Ishikawa (cell line): Measurements from ENCODE around the gene CORO2B.

Source experiments
- CEBPB ChIP-seq: IDR thresholded peaks from 2 replicates; pipeline ENCODE4 v1.6.1; 2012
- CREB1 ChIP-seq: IDR thresholded peaks from 2 replicates; pipeline ENCODE4 v1.6.1; 2012; ENCODE audit warnings: low read depth
- EGR1 ChIP-seq: IDR thresholded peaks from 2 replicates; pipeline ENCODE4 v1.6.1; 2012
- EP300 ChIP-seq: IDR thresholded peaks from 2 replicates; pipeline ENCODE4 v1.6.1; 2012; ENCODE audit warnings: borderline replicate concordance
- FOXM1 ChIP-seq: IDR thresholded peaks from 2 replicates; pipeline ENCODE4 v1.6.1; 2012; ENCODE audit warnings: low read depth, borderline replicate concordance
- NFIC ChIP-seq: IDR thresholded peaks from 2 replicates; pipeline ENCODE4 v1.6.1; 2012
- RAD21 ChIP-seq: IDR thresholded peaks from 2 replicates; pipeline ENCODE4 v1.6.1; 2012; ENCODE audit warnings: low read depth
- TAF1 ChIP-seq: IDR thresholded peaks from 2 replicates; pipeline ENCODE4 v1.6.1; 2012; ENCODE audit warnings: low read depth, mild to moderate bottlenecking
- TCF12 ChIP-seq: IDR thresholded peaks from 2 replicates; pipeline ENCODE4 v1.6.1; 2012; ENCODE audit warnings: low read depth
- TEAD4 ChIP-seq: IDR thresholded peaks from 2 replicates; pipeline ENCODE4 v1.6.1; 2012
- YY1 ChIP-seq: IDR thresholded peaks from 2 replicates; pipeline ENCODE4 v1.6.1; 2012; ENCODE audit warnings: low read depth
- ZBTB7A ChIP-seq: IDR thresholded peaks from 2 replicates; pipeline ENCODE4 v1.6.1; 2012; ENCODE audit warnings: low read depth
- TF ChIP-seq, protein P1 (sequence below): IDR thresholded peaks from 2 replicates; pipeline ENCODE4 v1.6.1; 2012
- TF ChIP-seq, protein P2 (sequence below): IDR thresholded peaks from 2 replicates; pipeline ENCODE4 v1.6.1; 2012; ENCODE audit warnings: low read depth, mild to moderate bottlenecking
- TF ChIP-seq, protein P3 (sequence below): IDR thresholded peaks from 2 replicates; pipeline ENCODE4 v1.6.1; 2012

The CORO2B gene

DNA sequence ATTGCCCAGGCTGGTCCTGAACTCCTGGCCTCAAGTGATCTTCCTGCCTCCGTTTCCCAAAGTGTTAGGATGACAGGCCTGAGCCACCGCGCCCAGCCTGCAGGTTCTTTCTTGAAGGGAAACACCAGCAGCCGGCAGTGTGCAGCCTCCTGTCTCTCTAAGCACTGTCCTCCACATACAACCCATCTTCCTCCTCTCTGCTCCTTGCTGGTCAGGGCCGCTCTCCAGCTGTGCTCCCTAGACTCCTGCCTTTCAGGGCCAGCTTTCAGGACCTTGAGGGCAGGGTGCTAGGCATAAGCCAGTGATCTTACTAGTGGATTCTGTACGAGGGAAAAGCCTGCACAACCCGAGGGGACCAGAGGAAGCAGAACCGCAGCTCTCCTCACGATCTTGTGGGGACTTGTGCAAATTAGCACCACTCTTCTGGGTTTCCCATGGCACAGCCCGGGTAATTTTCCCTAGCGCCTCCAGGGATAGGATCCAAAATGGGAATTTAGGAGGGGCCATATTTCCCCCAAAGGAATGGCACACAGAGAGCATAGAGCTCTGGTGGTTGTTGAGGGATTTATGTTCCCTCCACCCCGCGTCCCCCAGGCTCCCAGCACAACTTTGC, 18.2 kb upstream of the CORO2B start:
- TF ChIP-seq, protein P1, sequence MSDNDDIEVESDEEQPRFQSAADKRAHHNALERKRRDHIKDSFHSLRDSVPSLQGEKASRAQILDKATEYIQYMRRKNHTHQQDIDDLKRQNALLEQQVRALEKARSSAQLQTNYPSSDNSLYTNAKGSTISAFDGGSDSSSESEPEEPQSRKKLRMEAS, result no peak
- TF ChIP-seq EGR1, result no peak
- TF ChIP-seq RAD21, result no peak
- no peak for TF ChIP-seq TCF12
- TF ChIP-seq CEBPB, result no peak
- no peak for TF ChIP-seq EP300
- TF ChIP-seq FOXM1, result no peak
- TF ChIP-seq YY1, result no peak
- TF ChIP-seq TEAD4, result no peak
- no peak for TF ChIP-seq ZBTB7A
- TF ChIP-seq NFIC, result no peak

DNA sequence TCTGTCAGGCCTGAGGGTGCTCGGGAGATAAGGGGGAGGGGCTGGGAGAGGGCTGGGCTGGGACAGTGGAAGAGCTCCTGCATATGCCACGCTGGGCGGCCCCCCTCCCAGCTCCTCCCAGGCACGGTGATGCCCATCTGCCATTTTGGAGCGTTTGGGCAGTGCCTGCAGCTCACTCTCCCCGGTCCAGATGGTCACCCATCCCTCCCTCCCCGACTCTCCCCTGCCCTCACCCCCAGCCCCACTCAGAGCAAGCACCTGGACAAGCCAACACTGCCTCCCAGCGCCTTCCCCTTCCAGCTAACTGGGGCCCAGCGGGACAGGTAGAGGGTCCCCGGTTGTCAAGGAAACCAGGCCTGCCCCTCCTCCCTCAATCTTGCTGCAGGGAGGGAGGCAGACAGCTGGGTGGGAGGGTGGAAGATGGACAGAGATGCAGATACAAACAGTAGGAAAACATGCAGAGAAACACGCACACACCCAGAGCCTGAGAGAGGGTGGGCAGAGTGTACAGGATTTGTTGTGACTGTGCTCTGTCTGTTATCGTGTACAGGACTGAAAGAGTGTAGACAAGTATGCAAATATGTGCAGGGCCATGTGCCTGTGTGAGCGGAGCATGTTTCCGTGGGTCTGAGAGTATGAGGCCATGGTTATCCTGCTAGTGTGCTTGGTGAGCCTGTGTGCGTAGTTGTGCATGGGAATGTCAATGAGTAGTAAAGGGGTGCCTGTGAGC, 17.5 kb upstream of the CORO2B start:
- no peak for TF ChIP-seq TEAD4
- no peak for TF ChIP-seq TCF12
- TF ChIP-seq YY1, result no peak
- no peak for TF ChIP-seq EGR1
- TF ChIP-seq, protein P2, sequence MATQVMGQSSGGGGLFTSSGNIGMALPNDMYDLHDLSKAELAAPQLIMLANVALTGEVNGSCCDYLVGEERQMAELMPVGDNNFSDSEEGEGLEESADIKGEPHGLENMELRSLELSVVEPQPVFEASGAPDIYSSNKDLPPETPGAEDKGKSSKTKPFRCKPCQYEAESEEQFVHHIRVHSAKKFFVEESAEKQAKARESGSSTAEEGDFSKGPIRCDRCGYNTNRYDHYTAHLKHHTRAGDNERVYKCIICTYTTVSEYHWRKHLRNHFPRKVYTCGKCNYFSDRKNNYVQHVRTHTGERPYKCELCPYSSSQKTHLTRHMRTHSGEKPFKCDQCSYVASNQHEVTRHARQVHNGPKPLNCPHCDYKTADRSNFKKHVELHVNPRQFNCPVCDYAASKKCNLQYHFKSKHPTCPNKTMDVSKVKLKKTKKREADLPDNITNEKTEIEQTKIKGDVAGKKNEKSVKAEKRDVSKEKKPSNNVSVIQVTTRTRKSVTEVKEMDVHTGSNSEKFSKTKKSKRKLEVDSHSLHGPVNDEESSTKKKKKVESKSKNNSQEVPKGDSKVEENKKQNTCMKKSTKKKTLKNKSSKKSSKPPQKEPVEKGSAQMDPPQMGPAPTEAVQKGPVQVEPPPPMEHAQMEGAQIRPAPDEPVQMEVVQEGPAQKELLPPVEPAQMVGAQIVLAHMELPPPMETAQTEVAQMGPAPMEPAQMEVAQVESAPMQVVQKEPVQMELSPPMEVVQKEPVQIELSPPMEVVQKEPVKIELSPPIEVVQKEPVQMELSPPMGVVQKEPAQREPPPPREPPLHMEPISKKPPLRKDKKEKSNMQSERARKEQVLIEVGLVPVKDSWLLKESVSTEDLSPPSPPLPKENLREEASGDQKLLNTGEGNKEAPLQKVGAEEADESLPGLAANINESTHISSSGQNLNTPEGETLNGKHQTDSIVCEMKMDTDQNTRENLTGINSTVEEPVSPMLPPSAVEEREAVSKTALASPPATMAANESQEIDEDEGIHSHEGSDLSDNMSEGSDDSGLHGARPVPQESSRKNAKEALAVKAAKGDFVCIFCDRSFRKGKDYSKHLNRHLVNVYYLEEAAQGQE, result no peak
- TF ChIP-seq ZBTB7A, result no peak
- no peak for TF ChIP-seq TAF1
- no peak for TF ChIP-seq EP300
- TF ChIP-seq CREB1, result no peak
- no peak for TF ChIP-seq CEBPB
- TF ChIP-seq RAD21, result no peak
- no peak for TF ChIP-seq NFIC
- TF ChIP-seq, protein P1, result no peak
- TF ChIP-seq FOXM1, result no peak

DNA sequence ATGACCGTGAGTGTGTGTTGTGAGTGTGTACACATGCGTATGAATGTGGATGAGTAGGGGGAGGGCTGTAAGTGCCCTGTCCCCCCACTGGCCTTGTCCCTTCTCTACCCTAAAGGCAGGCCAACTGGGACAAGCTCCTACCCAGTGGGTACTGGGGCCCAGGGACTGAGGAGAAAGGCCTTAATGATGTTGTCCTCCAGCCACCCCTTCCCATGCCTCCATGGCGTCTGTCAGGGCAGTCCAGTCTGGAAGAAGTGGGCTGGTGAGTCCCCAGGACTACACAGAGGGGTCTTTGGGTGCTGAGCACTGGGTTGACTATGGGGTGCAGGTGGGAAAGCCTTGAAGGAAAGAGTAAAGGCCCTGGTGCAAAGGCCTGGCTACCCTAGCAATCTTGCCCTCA, 16.9 kb upstream of the CORO2B start:
- no peak for TF ChIP-seq TEAD4
- TF ChIP-seq, protein P1, result no peak
- TF ChIP-seq, protein P2, result no peak
- TF ChIP-seq NFIC, result no peak
- no peak for TF ChIP-seq RAD21
- TF ChIP-seq, protein P3, sequence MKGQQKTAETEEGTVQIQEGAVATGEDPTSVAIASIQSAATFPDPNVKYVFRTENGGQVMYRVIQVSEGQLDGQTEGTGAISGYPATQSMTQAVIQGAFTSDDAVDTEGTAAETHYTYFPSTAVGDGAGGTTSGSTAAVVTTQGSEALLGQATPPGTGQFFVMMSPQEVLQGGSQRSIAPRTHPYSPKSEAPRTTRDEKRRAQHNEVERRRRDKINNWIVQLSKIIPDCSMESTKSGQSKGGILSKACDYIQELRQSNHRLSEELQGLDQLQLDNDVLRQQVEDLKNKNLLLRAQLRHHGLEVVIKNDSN, result no peak
- no peak for TF ChIP-seq ZBTB7A
- TF ChIP-seq CREB1, result no peak
- no peak for TF ChIP-seq EGR1

DNA sequence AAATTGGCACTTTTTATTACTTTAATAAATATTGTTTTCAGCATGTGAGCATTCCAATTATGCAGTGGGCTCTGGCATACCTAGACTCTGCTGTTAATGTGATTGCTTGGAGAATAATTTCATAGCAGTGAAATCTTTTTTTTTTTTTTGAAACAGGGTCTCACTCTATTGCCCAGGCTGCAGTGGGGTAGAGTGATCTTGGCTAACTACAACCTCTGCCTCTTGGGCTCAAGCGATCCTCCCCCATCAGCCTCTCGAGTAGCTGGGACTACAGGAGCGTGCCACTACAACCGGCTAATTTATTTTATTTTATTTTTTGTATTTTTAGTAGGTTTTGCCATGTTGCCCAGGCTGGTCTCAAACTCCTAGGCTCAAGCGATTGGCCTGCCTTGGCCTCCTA, 14.6 kb upstream of the CORO2B start:
- TF ChIP-seq FOXM1 (no peak), EP300 (no peak)
- TF ChIP-seq, protein P1, result no peak

DNA sequence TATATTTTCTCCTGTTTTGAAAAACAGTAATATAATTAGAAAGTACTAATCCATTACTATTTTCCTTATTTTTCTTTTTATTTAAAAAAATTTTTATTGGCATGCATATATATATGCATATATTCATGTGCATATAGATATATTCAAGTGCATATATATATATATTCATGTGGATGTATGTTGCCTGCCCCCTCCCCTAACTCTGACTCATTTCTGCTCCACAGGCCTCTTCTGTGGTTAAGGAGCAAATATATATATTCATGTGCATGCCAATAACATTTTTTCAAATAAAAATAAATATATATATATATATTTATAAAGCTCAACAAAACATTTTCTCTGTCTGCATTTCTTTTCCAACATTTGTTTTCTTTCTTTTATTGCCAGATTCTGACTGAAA, 13.6 kb upstream of the CORO2B start:
- TF ChIP-seq ZBTB7A (no peak), CREB1 (no peak), YY1 (no peak), CEBPB (no peak), EGR1 (no peak), FOXM1 (no peak), EP300 (no peak), NFIC (no peak), TAF1 (no peak), TEAD4 (no peak)

DNA sequence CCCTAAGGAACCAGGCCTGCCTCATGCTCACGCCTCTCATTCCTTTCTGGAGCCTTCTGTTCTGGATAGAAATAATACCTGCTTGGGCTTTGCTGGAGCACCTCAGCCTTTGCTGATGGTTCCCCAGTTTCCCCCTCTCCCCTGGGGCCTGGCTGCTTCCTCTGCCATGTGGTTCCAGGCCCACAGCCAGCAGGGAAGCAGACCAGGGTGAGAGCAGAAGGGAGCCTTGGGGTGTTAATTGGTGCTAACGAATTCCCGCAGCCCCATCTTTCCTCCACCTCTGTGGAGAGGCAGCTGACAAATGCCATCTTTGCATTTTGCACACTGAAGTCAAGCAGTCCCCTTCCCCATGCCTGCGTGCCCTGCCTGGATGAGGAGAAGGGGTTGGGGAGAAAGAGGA, 13.1 kb upstream of the CORO2B start:
- no peak for TF ChIP-seq TEAD4
- TF ChIP-seq TAF1, result no peak
- TF ChIP-seq TCF12, result no peak
- TF ChIP-seq EP300, result no peak
